Left lung (tissue), 10 donors: Measurements from ENCODE around the gene TNIK. TPM values are rescaled to one million over a fixed set of nuclear protein-coding genes. Genes with fewer than 3 reads are reported as not detected.
A peak's percentile ranks its signal among the peaks of the same experiment; 100 is the strongest.

Source experiments
- ATAC-seq: fragments of 200-7000 bp; cut with Tn5 transposase; one replicate; pipeline ENCODE4 v1.9.1; 2020; ENCODE audit warnings: moderate library complexity
- DNase-seq, 4 donors: peaks; one replicate each; pipeline ENCODE4 v3.0.0-alpha.2; 2013 to 2020
- H3K27ac ChIP-seq, 2 donors: fragments of 200-600 bp; sonication (generic) in 1 of 2; one replicate each; pipeline versions ENCODE4 v1.5.0 to v1.8.0; 2020 to 2021
- H3K27me3 ChIP-seq, 2 donors: fragments of 200-600 bp; sonication (generic) in 1 of 2; one replicate each; pipeline versions ENCODE4 v1.5.0 to v1.8.0; 2020 to 2021
- H3K36me3 ChIP-seq, 2 donors: fragments of 200-600 bp; sonication (generic) in 1 of 2; one replicate each; pipeline versions ENCODE4 v1.5.0 to v1.8.0; 2020 to 2021
- H3K4me1 ChIP-seq, 2 donors: fragments of 200-600 bp; one replicate each; pipeline ENCODE4 v1.8.0; 2021
- H3K4me3 ChIP-seq, 2 donors: fragments of 200-600 bp; sonication (generic) in 1 of 2; one replicate each; pipeline versions ENCODE4 v1.5.0 to v1.8.0; 2020 to 2021; ENCODE audit warnings: mild to moderate bottlenecking in 1 of 2
- H3K9me3 ChIP-seq, 2 donors: fragments of 200-600 bp; sonication (generic) in 1 of 2; one replicate each; pipeline versions ENCODE4 v1.5.0 to v1.8.0; 2020 to 2021
- CTCF ChIP-seq, 2 donors: fragments of 200-600 bp; sonication (generic) in 1 of 2; IDR thresholded peaks; one replicate each; pipeline versions ENCODE4 v1.5.0 to v1.8.0; 2021; ENCODE audit warnings: antibody characterized with exemption in 2 of 2
- intact Hi-C, 2 donors: fragments of 100-400 bp; cut with DNase I; formaldehyde crosslinking; loops; one replicate each; pipeline versions ENCODE4 v1.11.2 to v1.14.2; 2022
- polyA plus RNA-seq, 6 donors: library from polyadenylated mRNA; unstranded; fragments of 120-200 nt; gene quantifications; one replicate each; pipeline ENCODE4 v1.2.1, GENCODE V29; 2013; ENCODE audit not compliant: insufficient read length in 6 of 6
- total RNA-seq, 2 donors: library from RNA; stranded (reverse); fragmentation: NEBNext Ultra II Directional; extraction: Animal tissue kit (Norgen Biotek cat#: 25700); gene quantifications; one replicate each; pipeline ENCODE4 v1.2.1, GENCODE V29; 2021
- donor health status: DM: no; HTN: yes; CAD: no.
- donor health status: DM: no; HTN: no; CAD: no.

Gene TNIK
- total and polyA plus RNA-seq, 8 donors, result 14.8 to 42.0 (median 17.4) TPM

DNA sequence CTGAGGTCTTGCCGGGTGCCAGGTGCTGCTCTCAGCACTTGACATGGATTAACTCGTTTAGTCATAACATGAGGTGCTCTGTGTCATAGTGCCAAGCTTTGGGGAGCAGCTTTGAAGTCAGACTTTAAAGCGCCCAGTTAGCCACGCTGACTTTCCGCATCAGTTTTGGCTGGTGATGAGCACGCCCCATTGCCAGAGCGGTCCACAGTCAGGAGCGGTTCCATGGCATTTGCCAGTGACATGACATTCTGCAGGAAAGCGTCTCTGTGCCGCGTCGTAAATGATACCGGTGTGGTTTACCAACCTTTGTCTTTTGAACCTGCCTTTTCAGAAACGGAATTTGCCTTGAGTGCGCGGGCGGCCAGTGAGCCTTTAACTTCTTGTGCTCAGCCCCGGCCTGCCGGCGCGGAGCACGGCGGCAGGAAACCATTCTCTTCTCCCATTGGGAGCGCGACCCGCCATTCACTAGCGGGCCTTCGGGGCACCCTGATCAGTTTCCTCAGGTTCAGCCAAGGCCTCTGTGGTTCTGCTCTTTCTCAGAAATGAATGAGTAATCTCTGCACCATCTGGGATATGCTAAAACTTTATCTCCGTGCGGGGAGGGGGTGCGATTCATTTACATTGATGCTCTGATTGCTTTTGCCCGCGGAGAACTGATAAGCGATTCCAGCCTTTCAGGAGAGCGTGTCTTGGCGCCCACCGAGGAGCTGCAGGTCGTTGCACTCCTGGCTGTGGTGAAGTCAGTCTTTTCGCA, 432.0 kb downstream of the TNIK start:
- no peaks in the 10 kb centered on the region for H3K4me1 ChIP-seq
- H3K27me3 ChIP-seq, result peaks cover 0 to 37% of the 10 kb centered on the region in 2 donors
- H3K36me3 ChIP-seq, result no peaks in the 10 kb centered on the region
- H3K27ac ChIP-seq, result no peak overlapping the region
- no peaks in the 10 kb centered on the region for H3K9me3 ChIP-seq
- peak overlapping the region in 1 of 2 donors; percentile 2 for H3K4me3 ChIP-seq
- ATAC-seq (peak; percentile 91), DNase-seq (peak; percentile 39 to 75 (median 50))
- TF ChIP-seq CTCF (IDR thresholded peaks at IDR 0.05), result no peak
- intact Hi-C loops, result no loop called here

GRCh38 chr3:171026597-171027293, 433.5 kb downstream of the TNIK start, which contains the start of gene SLC2A2:
TSS of gene SLC2A2 (minus strand) at chr3:171026720. CDS start at chr3:171026670, 50 bp downstream.
- Histone ChIP-seq H3K36me3 (no peaks in the 10 kb centered on the region), H3K4me3 (no peak within 1 kb of the TSS), H3K27ac (no peak within 1 kb of the TSS), H3K9me3 (no peaks in the 10 kb centered on the region), H3K4me1 (no peaks in the 10 kb centered on the region), H3K27me3 (peaks cover 0 to 37% of the 10 kb centered on the region in 2 donors)
- no peak for TF ChIP-seq CTCF (IDR thresholded peaks at IDR 0.05)
- ATAC-seq (no peak), DNase-seq (no peak)
- intact Hi-C loops, result no loop called here

GRCh38 chr3:171023566-171023965, 436.6 kb downstream of the TNIK start:
- Histone ChIP-seq H3K36me3 (no peaks in the 10 kb centered on the region), H3K4me3 (no peak overlapping the region), H3K27ac (no peak overlapping the region), H3K9me3 (no peaks in the 10 kb centered on the region), H3K27me3 (peaks cover 0 to 21% of the 10 kb centered on the region in 2 donors), H3K4me1 (no peaks in the 10 kb centered on the region)
- no peak for DNase-seq
- no peak for TF ChIP-seq CTCF (IDR thresholded peaks at IDR 0.05)
- no peak for ATAC-seq
- intact Hi-C loops, result no loop called here

DNA sequence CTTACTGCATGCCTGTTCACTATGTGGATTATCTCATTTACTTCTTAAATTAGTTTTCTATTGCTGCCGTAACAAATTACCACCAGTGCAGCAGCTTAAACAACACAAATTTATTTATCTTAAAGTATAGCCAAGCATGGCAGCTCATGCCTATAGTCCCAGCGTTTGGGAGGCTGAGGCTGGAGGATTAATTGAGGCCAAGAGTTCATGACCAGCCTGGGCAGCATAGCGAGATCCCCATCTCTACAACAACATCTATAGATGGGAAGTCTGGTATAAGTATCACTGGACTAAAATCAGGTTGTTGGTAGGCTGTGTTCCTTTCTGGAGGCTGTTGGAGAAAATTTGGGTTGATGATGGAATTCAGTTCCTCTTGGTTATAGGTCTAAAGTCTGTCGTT, 438.8 kb downstream of the TNIK start:
- Histone ChIP-seq H3K27ac (no peak overlapping the region), H3K9me3 (no peaks in the 10 kb centered on the region), H3K4me1 (no peaks in the 10 kb centered on the region), H3K36me3 (no peaks in the 10 kb centered on the region), H3K4me3 (no peak overlapping the region), H3K27me3 (no peaks in the 10 kb centered on the region)
- ATAC-seq (no peak), DNase-seq (no peak)
- intact Hi-C loops, result no loop called here
- TF ChIP-seq CTCF (IDR thresholded peaks at IDR 0.05), result no peak
